Measurements from ENCODE around the gene CNTN1. TPM values are rescaled to one million over a fixed set of nuclear protein-coding genes. Genes with fewer than 3 reads are reported as not detected.

The CNTN1 gene
- total and polyA plus RNA-seq, 2 experiments from 2014 or later, result 0.58 to 2.4 TPM

DNA sequence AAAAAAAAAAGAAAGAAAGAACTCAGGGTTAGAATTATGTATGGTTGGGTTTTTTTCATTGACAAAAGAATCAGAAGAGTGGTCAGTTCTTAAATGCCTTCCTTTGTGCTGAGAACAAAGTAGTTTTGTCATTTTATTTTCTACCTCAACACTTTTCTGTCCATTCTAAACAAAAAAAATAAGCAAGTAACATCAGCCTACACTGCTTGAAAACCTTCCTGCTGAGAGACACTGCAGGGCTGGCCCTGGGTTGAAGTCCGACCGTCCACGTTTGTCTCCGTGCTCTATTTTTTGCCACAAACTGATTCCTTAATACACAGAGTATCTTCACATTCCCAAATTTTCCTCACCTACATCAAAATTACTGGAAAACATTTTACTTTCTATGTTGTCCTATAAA lies 284.3 kb downstream of the CNTN1 start:
- Histone ChIP-seq H4K20me1 (ENCODE audit: insufficient read depth, poor library complexity, severe bottlenecking) (no peaks in the 10 kb centered on the region), H3K79me2 (no peaks in the 10 kb centered on the region), H3K9me2 (replicated peaks; ENCODE audit: insufficient read depth) (no peaks in the 10 kb centered on the region), H3K27me3 (no peaks in the 10 kb centered on the region), H3K9me3 (ENCODE audit: low read depth) (no peaks in the 10 kb centered on the region), H3K4me2 (no peak overlapping the region), H3K36me3 (replicated peaks; ENCODE audit: insufficient read depth, low read depth) (no peaks in the 10 kb centered on the region), H3K4me3 (no peak overlapping the region), H3K4me1 (ENCODE audit: insufficient read depth) (no peaks in the 10 kb centered on the region), H3K27ac (no peak overlapping the region), H2AFZ (no peak overlapping the region)
- no peak for DNase-seq (ENCODE audit: low spot score)
- WGBS (ENCODE audit: low lambda C conversion rate, missing lambda C conversion rate), result 98% methylated on average over 4 of the region's 4 CpGs
- TF ChIP-seq EZH2 (IDR thresholded peaks at IDR 0.05; ENCODE audit: borderline replicate concordance), result no peak
- TF ChIP-seq, protein P1, sequence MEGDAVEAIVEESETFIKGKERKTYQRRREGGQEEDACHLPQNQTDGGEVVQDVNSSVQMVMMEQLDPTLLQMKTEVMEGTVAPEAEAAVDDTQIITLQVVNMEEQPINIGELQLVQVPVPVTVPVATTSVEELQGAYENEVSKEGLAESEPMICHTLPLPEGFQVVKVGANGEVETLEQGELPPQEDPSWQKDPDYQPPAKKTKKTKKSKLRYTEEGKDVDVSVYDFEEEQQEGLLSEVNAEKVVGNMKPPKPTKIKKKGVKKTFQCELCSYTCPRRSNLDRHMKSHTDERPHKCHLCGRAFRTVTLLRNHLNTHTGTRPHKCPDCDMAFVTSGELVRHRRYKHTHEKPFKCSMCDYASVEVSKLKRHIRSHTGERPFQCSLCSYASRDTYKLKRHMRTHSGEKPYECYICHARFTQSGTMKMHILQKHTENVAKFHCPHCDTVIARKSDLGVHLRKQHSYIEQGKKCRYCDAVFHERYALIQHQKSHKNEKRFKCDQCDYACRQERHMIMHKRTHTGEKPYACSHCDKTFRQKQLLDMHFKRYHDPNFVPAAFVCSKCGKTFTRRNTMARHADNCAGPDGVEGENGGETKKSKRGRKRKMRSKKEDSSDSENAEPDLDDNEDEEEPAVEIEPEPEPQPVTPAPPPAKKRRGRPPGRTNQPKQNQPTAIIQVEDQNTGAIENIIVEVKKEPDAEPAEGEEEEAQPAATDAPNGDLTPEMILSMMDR (IDR thresholded peaks at IDR 0.05; ENCODE audit: poor library complexity), result no peak
- no peak for TF ChIP-seq EZH2phosphoT487 (IDR thresholded peaks at IDR 0.05; ENCODE audit: low read depth, severe bottlenecking, unreplicated experiment)

DNA sequence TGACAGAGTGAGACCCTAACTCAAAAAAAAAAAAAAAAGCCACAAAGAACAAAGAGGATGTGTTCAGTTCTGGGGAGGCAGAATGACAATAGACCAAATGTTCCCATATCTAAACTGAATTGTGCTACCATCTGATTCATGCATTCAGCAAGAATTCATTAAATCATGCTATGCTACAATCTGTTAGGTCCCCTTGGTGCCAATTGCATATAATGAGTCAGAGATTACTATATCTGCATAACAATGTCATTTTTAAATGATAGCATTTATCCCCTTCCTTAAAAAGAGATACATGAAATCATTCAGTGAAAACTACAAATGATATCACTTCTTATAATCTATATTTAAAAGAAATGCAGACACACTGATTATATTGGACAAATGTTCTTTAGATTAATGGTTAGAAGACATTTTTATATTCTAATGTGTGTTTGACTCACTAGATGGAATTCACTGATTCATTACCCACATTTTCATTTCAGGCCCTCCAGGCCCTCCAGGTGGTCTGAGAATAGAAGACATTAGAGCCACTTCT lies 288.3 kb downstream of the CNTN1 start:
- DNase-seq (ENCODE audit: low spot score), result no peak
- H3K4me2 ChIP-seq, result no peak overlapping the region
- no peaks in the 10 kb centered on the region for H3K36me3 ChIP-seq (replicated peaks; ENCODE audit: insufficient read depth, low read depth)
- no peaks in the 10 kb centered on the region for H3K79me2 ChIP-seq
- no peak overlapping the region for H2AFZ ChIP-seq
- no peaks in the 10 kb centered on the region for H3K9me2 ChIP-seq (replicated peaks; ENCODE audit: insufficient read depth)
- H3K27me3 ChIP-seq, result no peaks in the 10 kb centered on the region
- H3K27ac ChIP-seq, result no peak overlapping the region
- TF ChIP-seq, protein P1 (IDR thresholded peaks at IDR 0.05; ENCODE audit: poor library complexity), result no peak
- TF ChIP-seq EZH2phosphoT487 (IDR thresholded peaks at IDR 0.05; ENCODE audit: low read depth, severe bottlenecking, unreplicated experiment) (no peak), EZH2 (IDR thresholded peaks at IDR 0.05; ENCODE audit: borderline replicate concordance) (no peak)
- no peaks in the 10 kb centered on the region for H3K4me1 ChIP-seq (ENCODE audit: insufficient read depth)
- H3K4me3 ChIP-seq, result no peak overlapping the region
- no peaks in the 10 kb centered on the region for H3K9me3 ChIP-seq (ENCODE audit: low read depth)
- no peaks in the 10 kb centered on the region for H4K20me1 ChIP-seq (ENCODE audit: insufficient read depth, poor library complexity, severe bottlenecking)

DNA sequence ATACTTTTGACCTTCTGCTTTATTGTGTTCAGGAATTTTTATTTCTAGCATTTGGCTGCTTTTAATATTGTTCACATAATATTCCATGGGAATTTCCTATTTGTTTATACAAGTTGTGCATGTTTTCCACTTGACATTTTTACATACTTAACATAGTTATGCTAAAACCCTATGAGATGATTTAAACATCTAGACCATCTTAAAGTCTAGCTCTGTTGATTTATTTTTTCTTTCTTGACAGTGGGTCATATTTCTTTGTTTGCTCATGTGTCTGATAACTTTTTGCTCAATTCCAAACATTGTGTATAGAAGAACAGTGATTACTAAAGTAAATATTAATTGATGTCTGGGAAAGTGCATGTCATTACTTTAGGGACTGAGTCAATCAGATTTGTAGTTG lies 293.8 kb downstream of the CNTN1 start:
- Histone ChIP-seq H3K4me2 (no peak overlapping the region), H3K79me2 (no peaks in the 10 kb centered on the region)

More for the DNA sequence above, 293.8 kb downstream of the CNTN1 start:
- no peak overlapping the region for H2AFZ ChIP-seq
- no peaks in the 10 kb centered on the region for H3K9me3 ChIP-seq (ENCODE audit: low read depth)
- no peak for DNase-seq (ENCODE audit: low spot score)
- H3K4me1 ChIP-seq (ENCODE audit: insufficient read depth), result no peaks in the 10 kb centered on the region
- no peak overlapping the region for H3K4me3 ChIP-seq
- no peaks in the 10 kb centered on the region for H3K36me3 ChIP-seq (replicated peaks; ENCODE audit: insufficient read depth, low read depth)
- no peak overlapping the region for H3K27ac ChIP-seq
- H3K27me3 ChIP-seq, result no peaks in the 10 kb centered on the region
- no peaks in the 10 kb centered on the region for H4K20me1 ChIP-seq (ENCODE audit: insufficient read depth, poor library complexity, severe bottlenecking)
- H3K9me2 ChIP-seq (replicated peaks; ENCODE audit: insufficient read depth), result no peaks in the 10 kb centered on the region
- TF ChIP-seq EZH2 (IDR thresholded peaks at IDR 0.05; ENCODE audit: borderline replicate concordance), result no peak
- TF ChIP-seq, protein P1 (IDR thresholded peaks at IDR 0.05; ENCODE audit: poor library complexity), result no peak
- TF ChIP-seq EZH2phosphoT487 (IDR thresholded peaks at IDR 0.05; ENCODE audit: low read depth, severe bottlenecking, unreplicated experiment), result no peak

Measured in hepatocyte (in vitro differentiated cells).